ENCODE data around the gene PRKN. TPM values are rescaled to one million over a fixed set of nuclear protein-coding genes. Genes with fewer than 3 reads are reported as not detected.

Gene PRKN
- total RNA-seq, 1 donor from 2014 or later: 2.8 TPM

- H3K4me1 ChIP-seq: no peaks in the 10 kb centered on the region
- no peaks in the 10 kb centered on the region for H3K9me3 ChIP-seq (ENCODE audit: low read depth)
- DNase-seq (ENCODE audit: low spot score): no peak
- Mint-ChIP-seq H3K4me3 (no peak overlapping the region), H3K27me3 (ENCODE audit: insufficient read depth, low read depth) (peaks cover 4% of the 10 kb centered on the region), H3K9me3 (no peaks in the 10 kb centered on the region), H3K4me1 (no peaks in the 10 kb centered on the region), H3K36me3 (no peaks in the 10 kb centered on the region), H3K27ac (no peak overlapping the region)
- no peak overlapping the region for H2AFZ ChIP-seq (replicated peaks)
- no peaks in the 10 kb centered on the region for H3K36me3 ChIP-seq
- no peak overlapping the region for H3K27ac ChIP-seq
- H3K4me3 ChIP-seq: no peak overlapping the region
- no peaks in the 10 kb centered on the region for H4K20me1 ChIP-seq (ENCODE audit: low read depth)
- H3K79me2 ChIP-seq (ENCODE audit: low read depth): no peaks in the 10 kb centered on the region
- no peaks in the 10 kb centered on the region for H3F3A ChIP-seq (ENCODE audit: low read depth)
- no peak overlapping the region for H3K4me2 ChIP-seq
- H3K9ac ChIP-seq: no peak overlapping the region
- TF ChIP-seq EZH2phosphoT487 (IDR thresholded peaks at IDR 0.05): no peak
- TF ChIP-seq EZH2 (IDR thresholded peaks at IDR 0.05): no peak
- TF ChIP-seq CTCF (IDR thresholded peaks at IDR 0.05): no peak
- no peaks in the 10 kb centered on the region for H3K27me3 ChIP-seq
Measured at GRCh38 chr6:161349886-161350285, 1377.7 kb downstream of the PRKN start.

- no peak overlapping the region for H3K9ac ChIP-seq
- no peaks in the 10 kb centered on the region for H3K79me2 ChIP-seq (ENCODE audit: low read depth)
- H3K36me3 ChIP-seq: no peaks in the 10 kb centered on the region
- no peak overlapping the region for H2AFZ ChIP-seq (replicated peaks)
- no peak for TF ChIP-seq EZH2phosphoT487 (IDR thresholded peaks at IDR 0.05)
- no peak for TF ChIP-seq EZH2 (IDR thresholded peaks at IDR 0.05)
- no peak for TF ChIP-seq CTCF (IDR thresholded peaks at IDR 0.05)
- no peaks in the 10 kb centered on the region for H3F3A ChIP-seq (ENCODE audit: low read depth)
- Mint-ChIP-seq H3K36me3 (no peaks in the 10 kb centered on the region), H3K27me3 (ENCODE audit: insufficient read depth, low read depth) (no peaks in the 10 kb centered on the region), H3K9me3 (no peaks in the 10 kb centered on the region), H3K4me3 (no peak overlapping the region), H3K4me1 (no peaks in the 10 kb centered on the region), H3K27ac (no peak overlapping the region)
- H3K27ac ChIP-seq: no peak overlapping the region
- no peak overlapping the region for H3K4me3 ChIP-seq
- H3K4me1 ChIP-seq: no peaks in the 10 kb centered on the region
- no peak overlapping the region for H3K4me2 ChIP-seq
- no peaks in the 10 kb centered on the region for H3K27me3 ChIP-seq
- no peaks in the 10 kb centered on the region for H3K9me3 ChIP-seq (ENCODE audit: low read depth)
- no peak for DNase-seq (ENCODE audit: low spot score)
- no peaks in the 10 kb centered on the region for H4K20me1 ChIP-seq (ENCODE audit: low read depth)
Measured at GRCh38 chr6:161348628-161348994, 1379.0 kb downstream of the PRKN start.

GRCh38 chr6:161347988-161348627, 1379.5 kb downstream of the PRKN start:
- no peaks in the 10 kb centered on the region for H3K4me1 Mint-ChIP-seq
- Histone ChIP-seq H3K27ac (no peak overlapping the region), H3K4me2 (no peak overlapping the region), H3K79me2 (ENCODE audit: low read depth) (no peaks in the 10 kb centered on the region), H3K4me3 (no peak overlapping the region), H3K36me3 (no peaks in the 10 kb centered on the region), H3K27me3 (no peaks in the 10 kb centered on the region), H3F3A (ENCODE audit: low read depth) (no peaks in the 10 kb centered on the region), H2AFZ (replicated peaks) (no peak overlapping the region), H4K20me1 (ENCODE audit: low read depth) (no peaks in the 10 kb centered on the region), H3K9ac (no peak overlapping the region), H3K9me3 (ENCODE audit: low read depth) (no peaks in the 10 kb centered on the region), H3K4me1 (no peaks in the 10 kb centered on the region)
- no peaks in the 10 kb centered on the region for H3K36me3 Mint-ChIP-seq
- H3K27me3 Mint-ChIP-seq (ENCODE audit: insufficient read depth, low read depth): no peaks in the 10 kb centered on the region
- TF ChIP-seq EZH2 (IDR thresholded peaks at IDR 0.05): no peak
- no peak for TF ChIP-seq EZH2phosphoT487 (IDR thresholded peaks at IDR 0.05)
- TF ChIP-seq CTCF (IDR thresholded peaks at IDR 0.05): no peak
- DNase-seq (ENCODE audit: low spot score): no peak
- no peak overlapping the region for H3K27ac Mint-ChIP-seq
- no peak overlapping the region for H3K4me3 Mint-ChIP-seq
- no peaks in the 10 kb centered on the region for H3K9me3 Mint-ChIP-seq

All from neural progenitor cell (in vitro differentiated cells).